ENCODE data around the gene SPAAR. TPM values are rescaled to one million over a fixed set of nuclear protein-coding genes. Genes with fewer than 3 reads are reported as not detected.

SPAAR gene
- polyA plus RNA-seq, 1 experiment: 0.32 TPM

- no peak for DNase-seq (ENCODE audit: low read depth)
- ChIA-PET POLR2A (no interaction called here), CTCF (interaction anchor here (0.6 to 9.4 kb wide), 10 partner anchors 10 to 227 kb away, joined by 3 to 170 read pairs (median 4); partner anchors contain the start of gene HRCT1)
- Histone ChIP-seq H3K36me3 (ENCODE audit: control insufficient read depth, insufficient read depth, low read length) (no peaks in the 10 kb centered on the region), H3K4me3 (ENCODE audit: low read depth, low read length) (no peak overlapping the region), H3K27me3 (ENCODE audit: control insufficient read depth, insufficient read depth, low read length) (no peaks in the 10 kb centered on the region)
- TF ChIP-seq, protein P1, sequence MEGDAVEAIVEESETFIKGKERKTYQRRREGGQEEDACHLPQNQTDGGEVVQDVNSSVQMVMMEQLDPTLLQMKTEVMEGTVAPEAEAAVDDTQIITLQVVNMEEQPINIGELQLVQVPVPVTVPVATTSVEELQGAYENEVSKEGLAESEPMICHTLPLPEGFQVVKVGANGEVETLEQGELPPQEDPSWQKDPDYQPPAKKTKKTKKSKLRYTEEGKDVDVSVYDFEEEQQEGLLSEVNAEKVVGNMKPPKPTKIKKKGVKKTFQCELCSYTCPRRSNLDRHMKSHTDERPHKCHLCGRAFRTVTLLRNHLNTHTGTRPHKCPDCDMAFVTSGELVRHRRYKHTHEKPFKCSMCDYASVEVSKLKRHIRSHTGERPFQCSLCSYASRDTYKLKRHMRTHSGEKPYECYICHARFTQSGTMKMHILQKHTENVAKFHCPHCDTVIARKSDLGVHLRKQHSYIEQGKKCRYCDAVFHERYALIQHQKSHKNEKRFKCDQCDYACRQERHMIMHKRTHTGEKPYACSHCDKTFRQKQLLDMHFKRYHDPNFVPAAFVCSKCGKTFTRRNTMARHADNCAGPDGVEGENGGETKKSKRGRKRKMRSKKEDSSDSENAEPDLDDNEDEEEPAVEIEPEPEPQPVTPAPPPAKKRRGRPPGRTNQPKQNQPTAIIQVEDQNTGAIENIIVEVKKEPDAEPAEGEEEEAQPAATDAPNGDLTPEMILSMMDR (IDR thresholded peaks at IDR 0.05; ENCODE audit: insufficient read depth, low read depth, low read length): no peak
Measured at GRCh38 chr9:35939679-35940250, 30.5 kb downstream of the SPAAR start.

DNA sequence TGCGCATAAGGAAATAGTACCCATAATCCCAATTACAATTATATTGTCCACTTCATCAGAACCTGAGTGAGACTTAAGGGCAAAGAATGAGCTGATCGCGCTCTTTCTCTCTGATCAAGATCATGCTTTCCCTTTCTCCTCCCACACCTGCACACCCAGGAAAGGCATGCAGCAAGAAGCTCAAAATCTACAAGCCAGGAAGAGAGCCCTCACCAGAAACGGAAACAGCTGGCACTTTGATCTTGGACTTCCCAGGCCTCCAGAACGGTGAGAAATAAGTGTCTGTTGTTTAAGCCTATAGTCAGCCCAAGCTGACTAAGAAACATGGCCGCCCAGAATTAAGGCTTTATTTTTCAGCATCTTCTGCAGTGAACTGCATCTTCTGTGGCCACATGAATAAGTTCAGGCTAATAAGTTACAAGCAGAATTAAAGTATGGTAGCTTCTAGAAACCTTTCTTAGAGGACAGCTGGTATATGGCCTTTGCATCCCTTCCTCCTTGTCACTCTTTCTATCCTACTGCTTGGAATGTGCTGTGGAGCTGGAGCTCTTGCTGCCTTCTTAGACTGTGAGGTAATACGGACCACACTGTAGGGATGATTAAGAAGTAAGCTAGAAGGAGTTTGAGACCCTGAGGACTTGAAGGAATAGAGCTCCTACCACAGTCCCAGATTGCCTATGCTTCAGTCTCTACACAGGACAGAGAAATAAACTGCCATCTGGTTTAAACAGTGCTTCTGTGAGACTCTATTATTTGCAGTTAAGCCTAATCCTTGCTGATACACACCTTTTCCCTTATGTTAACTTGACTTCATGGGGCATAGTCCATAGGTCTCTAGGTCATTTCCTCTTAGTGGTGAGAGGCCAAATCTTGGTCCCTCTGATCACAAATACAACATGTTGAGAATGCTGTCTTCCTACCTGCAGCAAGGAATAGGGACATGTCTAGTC lies 31.4 kb downstream of the SPAAR start:
- DNase-seq (ENCODE audit: low read depth): no peak
- H3K27me3 ChIP-seq (ENCODE audit: control insufficient read depth, insufficient read depth, low read length): no peaks in the 10 kb centered on the region
- TF ChIP-seq, protein P1 (IDR thresholded peaks at IDR 0.05; ENCODE audit: insufficient read depth, low read depth, low read length): no peak
- H3K36me3 ChIP-seq (ENCODE audit: control insufficient read depth, insufficient read depth, low read length): no peaks in the 10 kb centered on the region
- ChIA-PET CTCF (interaction anchor here (0.6 to 9.4 kb wide), 8 partner anchors 9 to 152 kb away, joined by 3 to 170 read pairs (median 6); partner anchors contain the start of gene HRCT1), POLR2A (no interaction called here)
- no peak overlapping the region for H3K4me3 ChIP-seq (ENCODE audit: low read depth, low read length)

DNA sequence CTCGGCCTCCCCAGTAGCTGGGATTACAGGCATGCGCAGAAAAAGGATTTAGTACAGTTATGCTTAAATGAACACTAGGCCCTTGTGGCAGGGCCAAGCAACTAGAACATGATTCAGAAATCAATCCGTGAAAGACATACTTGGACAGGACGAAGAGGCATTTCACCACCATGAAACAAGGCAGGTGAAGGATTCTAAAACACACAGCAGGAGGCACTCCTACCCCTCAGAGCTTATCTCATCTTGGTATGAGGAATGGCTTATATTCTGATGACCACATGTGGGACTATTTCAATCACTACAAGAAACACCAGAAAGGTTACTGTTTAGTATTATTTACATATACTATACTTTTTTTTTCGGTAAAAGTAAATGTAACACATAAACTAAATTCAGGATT lies 33.0 kb downstream of the SPAAR start:
- H3K36me3 ChIP-seq (ENCODE audit: control insufficient read depth, insufficient read depth, low read length): no peaks in the 10 kb centered on the region
- H3K4me3 ChIP-seq (ENCODE audit: low read depth, low read length): no peak overlapping the region
- CTCF ChIA-PET: interaction anchor here (1.4 to 9.4 kb wide), 3 partner anchors 13 to 38 kb away, joined by 5 to 170 read pairs (median 7); partner anchors contain the start of gene HRCT1

GRCh38 chr9:35944173-35944572 lies 34.9 kb downstream of the SPAAR start:
- CTCF ChIA-PET: interaction anchor here (1.0 to 9.4 kb wide), 8 partner anchors 9 to 154 kb away, joined by 3 to 170 read pairs (median 20); partner anchors contain the start of gene HRCT1
- DNase-seq (ENCODE audit: low read depth): no peak
- TF ChIP-seq, protein P1 (IDR thresholded peaks at IDR 0.05; ENCODE audit: insufficient read depth, low read depth, low read length): no peak
- H3K4me3 ChIP-seq (ENCODE audit: low read depth, low read length): no peak overlapping the region
- H3K27me3 ChIP-seq (ENCODE audit: control insufficient read depth, insufficient read depth, low read length): no peaks in the 10 kb centered on the region
- POLR2A ChIA-PET: no interaction called here
- H3K36me3 ChIP-seq (ENCODE audit: control insufficient read depth, insufficient read depth, low read length): no peaks in the 10 kb centered on the region

More for the DNA sequence above, 33.0 kb downstream of the SPAAR start:
- TF ChIP-seq, protein P1 (IDR thresholded peaks at IDR 0.05; ENCODE audit: insufficient read depth, low read depth, low read length): no peak
- no peak for DNase-seq (ENCODE audit: low read depth)
- POLR2A ChIA-PET: no interaction called here
- H3K27me3 ChIP-seq (ENCODE audit: control insufficient read depth, insufficient read depth, low read length): no peaks in the 10 kb centered on the region

DNA sequence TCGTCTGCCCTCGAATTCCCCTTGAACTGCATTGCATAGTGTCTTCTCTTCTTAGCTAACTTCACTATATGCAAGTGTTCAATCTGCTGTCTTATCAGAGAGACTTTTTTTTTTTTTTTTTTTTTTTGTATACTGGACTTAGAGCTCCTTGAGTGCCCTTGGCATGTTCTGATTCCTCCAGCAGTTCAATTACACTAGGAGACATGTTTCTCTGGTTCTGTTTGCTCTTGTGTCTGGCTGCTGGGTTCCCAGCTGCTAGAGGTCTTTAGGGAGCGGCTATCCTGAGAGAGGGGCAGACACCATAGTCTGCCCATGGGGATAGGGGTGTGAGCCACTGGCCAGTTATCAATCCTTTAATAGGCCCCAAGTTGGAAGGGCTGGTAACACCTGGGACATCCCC lies 35.6 kb downstream of the SPAAR start:
- Histone ChIP-seq H3K36me3 (ENCODE audit: control insufficient read depth, insufficient read depth, low read length) (no peaks in the 10 kb centered on the region), H3K4me3 (ENCODE audit: low read depth, low read length) (no peak overlapping the region), H3K27me3 (ENCODE audit: control insufficient read depth, insufficient read depth, low read length) (no peaks in the 10 kb centered on the region)
- TF ChIP-seq, protein P1 (IDR thresholded peaks at IDR 0.05; ENCODE audit: insufficient read depth, low read depth, low read length): no peak
- CTCF ChIA-PET: interaction anchor here (0.9 to 9.4 kb wide), 20 partner anchors 10 to 204 kb away, joined by 3 to 170 read pairs (median 8); partner anchors contain the start of genes HRCT1 and RECK
- POLR2A ChIA-PET: interaction anchor here (0.6 kb wide), 1 partner anchor 64 kb away, joined by 3 read pairs; no protein-coding TSS in a partner anchor
- no peak for DNase-seq (ENCODE audit: low read depth)
